Measurements from ENCODE around the gene PLA2G4A.

The PLA2G4A gene

DNA sequence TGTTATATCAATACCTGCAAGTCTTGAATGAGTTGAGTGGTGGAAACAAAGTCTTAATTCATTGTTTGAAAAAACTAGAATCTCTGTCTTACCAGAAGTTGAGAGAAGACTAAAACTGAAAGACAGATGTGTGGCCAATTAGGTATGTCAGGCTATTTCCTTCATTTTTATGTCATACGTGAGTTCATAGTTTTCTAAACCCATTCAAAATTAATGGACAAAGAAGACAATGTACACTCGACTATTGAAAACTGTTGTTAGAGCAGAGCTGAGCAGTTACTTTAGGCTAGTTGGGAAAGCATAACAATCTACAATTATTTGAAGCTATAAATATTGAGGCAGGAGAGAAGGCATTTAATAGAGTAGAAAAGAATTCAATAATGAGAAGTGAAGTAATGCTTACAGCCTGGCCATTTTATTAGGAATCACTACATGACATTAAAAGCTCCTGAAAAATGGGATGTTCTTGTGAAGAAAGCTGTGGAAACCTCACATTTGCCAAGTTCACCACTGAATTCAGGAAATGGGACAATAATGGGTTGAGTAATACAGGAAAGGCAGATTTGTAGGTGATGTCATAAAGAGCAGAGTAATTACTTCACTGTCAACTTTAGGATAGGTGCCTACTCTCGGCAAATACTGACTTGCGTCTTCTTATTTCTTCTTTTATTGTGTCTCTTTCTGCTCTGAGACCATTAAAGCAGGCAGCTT lies 204.4 kb downstream of the PLA2G4A start:
- DNase-seq = no peak

DNA sequence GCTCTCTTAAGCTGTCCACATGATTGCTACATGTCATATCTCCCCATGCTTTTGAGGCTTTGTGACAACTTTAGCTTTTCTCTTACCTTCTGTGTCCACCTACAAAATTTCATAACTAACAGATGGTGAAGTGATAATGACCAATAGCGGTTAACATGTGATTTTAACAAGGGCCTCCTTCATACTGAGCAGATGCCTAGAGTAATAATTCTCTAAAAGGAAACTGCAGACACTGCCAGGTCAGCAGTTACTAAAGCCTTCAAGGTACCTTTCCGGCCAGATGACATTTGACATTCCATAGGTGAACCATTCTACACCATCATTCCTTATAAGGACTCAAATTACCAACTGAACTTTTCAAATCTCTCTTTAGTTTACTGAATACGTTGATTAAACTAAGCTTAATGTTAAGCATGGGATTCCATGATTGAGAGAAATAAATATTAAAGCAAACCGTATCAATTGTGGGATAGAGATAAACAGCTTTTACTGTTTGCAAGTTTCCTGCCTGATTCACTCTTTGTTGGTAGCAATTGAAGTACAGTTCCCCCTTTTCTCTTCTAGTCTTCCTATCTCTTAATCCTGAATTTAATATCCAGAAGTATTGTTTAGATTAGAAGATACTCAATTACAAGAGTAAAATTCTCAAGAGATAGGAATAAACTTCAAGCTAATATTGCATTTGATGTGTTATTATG lies 205.1 kb downstream of the PLA2G4A start:
- DNase-seq = no peak

DNA sequence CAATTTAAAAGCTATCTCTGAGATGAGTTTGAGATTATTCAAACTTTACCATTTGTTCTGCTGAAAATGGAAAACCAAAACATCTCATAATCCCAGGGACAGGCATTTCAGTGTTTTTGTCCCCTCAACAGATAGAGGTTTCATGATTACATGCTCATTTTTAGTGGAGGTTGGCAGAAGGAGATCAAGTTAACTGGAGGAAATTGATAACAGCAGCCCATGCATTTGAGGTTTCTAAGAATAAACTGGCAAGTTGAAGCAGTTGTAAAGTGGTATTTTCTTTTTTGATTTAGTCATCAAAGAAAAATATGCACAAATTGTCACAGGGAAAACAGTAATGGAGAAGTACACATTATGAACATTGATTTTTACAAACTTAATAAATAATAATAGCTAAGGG lies 205.8 kb downstream of the PLA2G4A start:
- DNase-seq = no peak

DNA sequence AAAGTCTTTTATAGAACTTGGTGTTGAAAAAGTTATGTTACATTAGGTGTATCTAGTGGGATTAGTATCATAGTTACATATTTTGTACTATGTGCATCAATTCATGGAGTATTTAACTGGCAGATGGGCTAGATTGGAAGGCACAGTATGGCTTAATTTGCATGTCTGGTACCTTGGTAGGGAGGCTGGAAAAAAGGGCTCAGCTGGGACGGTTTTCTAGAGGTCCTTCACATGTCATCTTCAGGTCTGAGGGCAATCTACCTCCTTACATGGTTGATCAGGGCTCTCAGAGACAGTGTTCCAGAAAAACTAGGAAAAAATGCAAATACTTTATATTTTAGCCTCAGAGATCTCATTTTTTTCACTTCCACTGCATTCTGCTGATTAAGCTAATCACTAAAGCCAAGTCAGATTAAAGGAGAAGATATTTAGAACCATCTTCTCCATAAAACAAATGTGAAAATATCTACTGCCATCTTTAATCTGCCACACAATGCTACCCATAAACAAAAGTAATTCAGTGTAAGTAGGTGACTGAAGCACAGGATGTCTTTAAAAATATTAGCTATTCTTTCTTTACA lies 209.3 kb downstream of the PLA2G4A start:
- DNase-seq = no peak
